Measurements from ENCODE around the gene ZNF678. TPM values are rescaled to one million over a fixed set of nuclear protein-coding genes. Genes with fewer than 3 reads are reported as not detected.

Gene ZNF678
- 5.8 TPM for total RNA-seq (2013)
- polyA plus RNA-seq (1 to 10 TPM; 1.5 to 1.9 (median 1.7) TPM), polyA minus RNA-seq (5.1 and 6.2 TPM in 2 replicates), total RNA-seq (1.4 to 8.3 (median 5.9) reads per million in 11 experiments)

GRCh38 chr1:227563324-227564201 is at the start of gene ZNF678:
Gene ZNF678, plus strand, starts transcription at chr1:227563556. Its CDS starts 87,436 bp downstream, at chr1:227650992.
- Mint-ChIP-seq H3K4me1 (peaks cover 31% of the 10 kb centered on the region), H3K36me3 (peaks cover 13 to 22% of the 10 kb centered on the region in 2 donors), H3K9me3 (peaks cover 26 to 60% (median 55%) of the 10 kb centered on the region in 7 donors), H3K27me3 (ENCODE audit: low read depth in 3 of 3) (peaks cover 38 to 43% (median 42%) of the 10 kb centered on the region in 3 donors), H3K4me3 (peak within 1 kb of the TSS; percentile 91 to 93), H3K27ac (peak within 1 kb of the TSS; percentile 89 to 97 (median 96))
- TF ChIP-seq, protein P1, sequence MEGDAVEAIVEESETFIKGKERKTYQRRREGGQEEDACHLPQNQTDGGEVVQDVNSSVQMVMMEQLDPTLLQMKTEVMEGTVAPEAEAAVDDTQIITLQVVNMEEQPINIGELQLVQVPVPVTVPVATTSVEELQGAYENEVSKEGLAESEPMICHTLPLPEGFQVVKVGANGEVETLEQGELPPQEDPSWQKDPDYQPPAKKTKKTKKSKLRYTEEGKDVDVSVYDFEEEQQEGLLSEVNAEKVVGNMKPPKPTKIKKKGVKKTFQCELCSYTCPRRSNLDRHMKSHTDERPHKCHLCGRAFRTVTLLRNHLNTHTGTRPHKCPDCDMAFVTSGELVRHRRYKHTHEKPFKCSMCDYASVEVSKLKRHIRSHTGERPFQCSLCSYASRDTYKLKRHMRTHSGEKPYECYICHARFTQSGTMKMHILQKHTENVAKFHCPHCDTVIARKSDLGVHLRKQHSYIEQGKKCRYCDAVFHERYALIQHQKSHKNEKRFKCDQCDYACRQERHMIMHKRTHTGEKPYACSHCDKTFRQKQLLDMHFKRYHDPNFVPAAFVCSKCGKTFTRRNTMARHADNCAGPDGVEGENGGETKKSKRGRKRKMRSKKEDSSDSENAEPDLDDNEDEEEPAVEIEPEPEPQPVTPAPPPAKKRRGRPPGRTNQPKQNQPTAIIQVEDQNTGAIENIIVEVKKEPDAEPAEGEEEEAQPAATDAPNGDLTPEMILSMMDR (IDR thresholded peaks at IDR 0.05): no peak
- Histone ChIP-seq H3K27ac (ENCODE audit: low read depth in 1 of 2, low read length in 2 of 2) (peak within 1 kb of the TSS; percentile 67 to 79), H3K4me1 (ENCODE audit: control insufficient read depth in 1 of 2, insufficient read depth in 2 of 2, low read length in 2 of 2) (peaks cover 6 to 7% of the 10 kb centered on the region in 2 donors), H3K36me3 (replicated peaks in 1 of 2; ENCODE audit: control insufficient read depth in 1 of 2, insufficient read depth in 2 of 2, low read length in 2 of 2) (peaks cover 0 to 8% of the 10 kb centered on the region in 2 donors), H3K9me3 (replicated peaks in 1 of 2; ENCODE audit: control insufficient read depth in 1 of 2, insufficient read depth in 1 of 2, low read length in 2 of 2) (peaks cover 43 to 45% of the 10 kb centered on the region in 2 donors), H4K20me1 (ENCODE audit: insufficient read depth, low read length) (no peaks in the 10 kb centered on the region), H3K4me2 (replicated peaks; ENCODE audit: extremely low read depth, low read length, poor library complexity, severe bottlenecking) (peak within 1 kb of the TSS; percentile 78), H3K4me3 (replicated peaks in 1 of 3; ENCODE audit: low read depth in 2 of 3, low read length in 3 of 3) (peak within 1 kb of the TSS; percentile 61 to 84 (median 68)), H3K9ac (ENCODE audit: insufficient read depth, low read length, poor library complexity, severe bottlenecking) (peak within 1 kb of the TSS; percentile 85), H3K27me3 (ENCODE audit: control insufficient read depth in 2 of 2, insufficient read depth in 2 of 2, low read length in 2 of 2) (peaks cover 9 to 39% of the 10 kb centered on the region in 2 donors), H3K79me2 (ENCODE audit: insufficient read depth, low read length) (peaks cover 36% of the 10 kb centered on the region), H2AFZ (ENCODE audit: insufficient read depth, low read depth, low read length, poor library complexity, severe bottlenecking) (peak within 1 kb of the TSS; percentile 92)
- peak; percentile 81 to 90 (median 84) for DNase-seq
- 1% methylated on average over 38 of the region's 39 CpGs for WGBS (ENCODE audit: insufficient coverage)
- intact Hi-C loops (cut with micrococcal nuclease): no loop called here

DNA sequence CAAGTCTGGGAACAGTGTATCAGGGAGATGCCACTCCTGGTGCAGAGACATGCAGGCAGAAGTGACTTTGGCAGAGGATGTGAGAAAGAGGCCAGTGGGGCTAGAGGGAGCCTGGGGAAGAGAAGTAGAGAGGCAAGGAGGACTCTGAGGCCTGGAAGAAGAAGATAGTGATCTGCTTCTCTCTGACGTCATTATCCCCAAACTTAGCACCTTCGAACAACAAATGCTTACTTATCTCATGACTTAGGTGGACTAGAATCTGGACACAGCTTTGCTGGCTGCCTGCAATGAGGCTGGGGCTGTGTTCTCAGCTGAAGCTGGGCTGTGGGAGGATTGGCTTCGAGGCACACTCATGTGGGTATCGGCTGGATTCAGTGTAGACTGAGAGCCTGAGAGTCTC is 44.5 kb upstream of the ZNF678 start:
- H3K9me3 ChIP-seq (replicated peaks in 1 of 2; ENCODE audit: control insufficient read depth in 1 of 2, insufficient read depth in 1 of 2, low read length in 2 of 2): peaks cover 0 to 7% of the 10 kb centered on the region in 2 donors
- Mint-ChIP-seq H3K4me1 (no peaks in the 10 kb centered on the region), H3K36me3 (no peaks in the 10 kb centered on the region), H3K27ac (no peak overlapping the region), H3K4me3 (no peak overlapping the region), H3K9me3 (peaks cover 0 to 16% (median 6%) of the 10 kb centered on the region in 7 donors), H3K27me3 (ENCODE audit: low read depth in 3 of 3) (peaks cover 0 to 3% (median 0%) of the 10 kb centered on the region in 3 donors)
- no peak overlapping the region for H3K4me3 ChIP-seq (replicated peaks in 1 of 3; ENCODE audit: low read depth in 2 of 3, low read length in 3 of 3)
- no peaks in the 10 kb centered on the region for H3K36me3 ChIP-seq (replicated peaks in 1 of 2; ENCODE audit: control insufficient read depth in 1 of 2, insufficient read depth in 2 of 2, low read length in 2 of 2)
- WGBS (ENCODE audit: insufficient coverage): 82% methylated on average over 2 of the region's 4 CpGs
- intact Hi-C loops (cut with micrococcal nuclease): no loop called here
- TF ChIP-seq, protein P1 (IDR thresholded peaks at IDR 0.05): no peak
- H3K79me2 ChIP-seq (ENCODE audit: insufficient read depth, low read length): no peaks in the 10 kb centered on the region
- no peak for DNase-seq
- H3K4me1 ChIP-seq (ENCODE audit: control insufficient read depth in 1 of 2, insufficient read depth in 2 of 2, low read length in 2 of 2): no peaks in the 10 kb centered on the region
- no peak overlapping the region for H3K4me2 ChIP-seq (replicated peaks; ENCODE audit: extremely low read depth, low read length, poor library complexity, severe bottlenecking)
- no peak overlapping the region for H2AFZ ChIP-seq (ENCODE audit: insufficient read depth, low read depth, low read length, poor library complexity, severe bottlenecking)
- no peak overlapping the region for H3K9ac ChIP-seq (ENCODE audit: insufficient read depth, low read length, poor library complexity, severe bottlenecking)
- H3K27ac ChIP-seq (ENCODE audit: low read depth in 1 of 2, low read length in 2 of 2): no peak overlapping the region
- no peaks in the 10 kb centered on the region for H4K20me1 ChIP-seq (ENCODE audit: insufficient read depth, low read length)
- no peaks in the 10 kb centered on the region for H3K27me3 ChIP-seq (ENCODE audit: control insufficient read depth in 2 of 2, insufficient read depth in 2 of 2, low read length in 2 of 2)
